GM18858 (cell line): Measurements from ENCODE around the gene NTF3.

Source experiments
- ATAC-seq: cut with Tn5 transposase; IDR thresholded peaks from one replicate; pipeline ENCODE4 v1.9.1; 2021; ENCODE audit not compliant: unreplicated experiment

The NTF3 gene

DNA sequence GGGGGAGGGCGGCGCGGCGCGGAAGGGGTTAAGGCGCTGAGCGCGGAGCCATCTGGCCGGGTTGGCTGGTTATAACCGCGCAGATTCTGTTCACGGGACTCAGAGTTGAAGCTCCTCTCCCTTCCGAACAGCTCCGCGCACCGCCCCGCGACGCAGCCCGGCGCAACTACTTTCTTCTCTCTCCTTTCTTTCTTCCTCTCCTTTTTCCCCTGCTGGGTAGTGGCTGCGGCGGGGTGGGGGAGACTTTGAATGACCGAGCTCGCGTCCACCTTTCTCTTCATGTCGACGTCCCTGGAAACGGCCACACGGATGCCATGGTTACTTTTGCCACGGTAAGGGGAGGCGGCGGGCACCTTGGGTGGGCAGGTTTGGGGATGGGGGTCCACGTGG, at the start of gene NTF3:
Gene NTF3, plus strand, starts transcription at position 98 of the 390 bp plus-strand sequence. Its CDS starts 217 bp downstream, at position 315.
- no peak for ATAC-seq

DNA sequence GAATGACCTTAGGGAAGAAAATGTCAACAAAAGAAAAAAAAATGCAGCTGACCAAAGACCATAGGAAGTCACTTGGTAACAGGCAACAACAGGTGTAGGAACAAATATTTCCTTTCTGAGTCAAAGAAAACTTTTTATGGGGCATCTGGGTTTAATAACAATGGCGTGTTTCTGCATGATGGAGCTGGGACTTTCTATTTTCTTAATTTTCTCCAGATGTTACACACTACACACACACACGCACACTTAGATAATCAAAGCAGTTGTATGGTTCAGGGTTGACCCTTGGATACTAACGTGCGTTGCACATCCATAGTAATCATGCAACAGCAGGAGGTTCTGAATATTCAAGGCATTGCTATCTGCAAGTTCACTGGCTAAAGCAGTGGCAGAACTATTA, 47.9 kb upstream of the NTF3 start:
- no peak for ATAC-seq

DNA sequence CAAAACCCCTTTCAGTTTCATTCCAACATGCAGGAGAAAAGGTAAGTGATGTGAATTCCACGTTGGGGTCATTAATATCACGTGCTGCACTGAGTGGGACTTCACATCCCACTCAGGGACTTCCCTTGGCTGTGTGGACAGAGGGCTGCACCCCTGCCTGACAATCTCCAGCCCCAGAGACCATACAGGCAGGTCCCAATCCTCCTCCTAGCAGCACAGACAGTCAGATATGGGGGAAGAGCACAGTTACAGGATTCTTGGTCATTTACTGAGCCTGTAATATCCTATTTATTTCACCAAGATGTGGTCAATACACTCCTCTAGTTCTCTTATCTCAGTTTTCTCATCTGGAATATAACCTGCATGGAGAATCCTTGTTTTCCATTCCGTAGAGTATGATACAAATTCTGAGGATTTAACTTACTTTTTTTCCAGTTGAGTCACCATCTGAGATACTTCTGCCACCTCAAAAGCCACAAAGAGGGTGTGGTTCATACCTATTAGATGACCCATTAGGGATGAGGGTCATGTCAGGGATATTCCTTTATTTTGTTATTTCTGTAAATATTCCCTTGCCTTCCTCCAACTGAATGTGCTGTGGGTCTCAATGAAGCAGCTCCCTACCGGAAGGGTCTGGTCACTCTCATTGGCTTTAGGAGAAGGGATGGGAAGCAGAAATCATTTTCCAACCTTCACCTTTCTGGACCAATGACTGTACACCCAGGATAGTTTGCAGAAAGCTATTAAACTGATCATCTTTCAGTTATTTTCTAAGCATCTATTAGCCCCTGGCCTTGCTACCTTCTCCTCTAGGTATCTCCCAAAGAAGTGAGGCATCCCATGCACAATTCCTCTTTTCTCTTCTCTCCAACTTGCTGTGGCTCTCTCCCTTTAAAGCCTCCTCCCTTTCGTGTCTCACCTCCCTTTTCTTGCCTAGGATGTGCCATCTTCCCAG, 43.0 kb upstream of the NTF3 start:
- ATAC-seq = no peak

DNA sequence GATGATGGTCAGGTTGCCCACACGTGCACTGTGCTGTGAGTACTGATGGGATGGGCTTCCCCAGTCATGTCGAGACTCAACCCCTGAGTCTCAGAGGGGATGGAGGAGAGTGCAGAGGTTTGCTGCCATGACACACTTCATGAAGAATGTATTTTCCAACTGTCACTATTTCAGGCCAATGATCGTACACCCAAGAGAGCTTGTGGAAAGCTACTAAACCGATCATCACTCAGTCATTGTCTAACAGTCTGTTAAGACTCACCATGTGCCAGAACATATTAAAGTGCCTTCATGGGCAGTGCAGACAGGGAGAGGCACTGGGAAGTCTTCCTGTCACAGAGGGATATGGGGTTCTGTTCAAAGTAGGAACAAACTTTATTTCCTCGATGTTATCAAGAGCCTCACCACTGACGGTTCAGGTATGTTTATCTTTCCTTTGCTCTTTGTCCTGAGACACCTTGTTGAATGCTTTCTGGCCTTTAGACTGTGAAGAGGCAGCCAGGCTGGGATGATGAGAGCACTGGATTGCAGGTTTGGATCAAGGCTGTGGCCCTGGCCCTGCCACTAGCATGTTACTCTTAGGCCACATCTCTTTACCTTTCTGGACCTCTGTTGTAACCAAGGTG, 41.6 kb upstream of the NTF3 start:
- ATAC-seq = no peak

DNA sequence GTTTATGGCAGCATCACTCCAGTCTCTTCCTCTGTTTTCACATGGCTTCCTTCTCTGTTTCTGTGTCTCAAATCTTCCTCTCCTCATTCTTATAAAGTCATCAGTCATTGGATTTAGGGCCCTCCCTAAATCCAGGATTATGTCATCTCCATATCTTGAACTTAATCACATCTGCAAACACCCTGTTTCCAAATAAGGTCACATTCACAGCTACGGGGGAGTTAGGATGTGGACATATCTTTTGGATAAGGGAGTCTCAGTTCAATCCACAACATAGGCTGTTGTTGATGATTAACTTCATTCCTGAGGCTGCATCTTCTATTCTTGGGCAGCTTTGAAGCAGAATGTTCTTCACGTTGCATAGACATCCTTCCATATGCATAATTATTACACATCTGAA, 40.3 kb upstream of the NTF3 start:
- no peak for ATAC-seq

DNA sequence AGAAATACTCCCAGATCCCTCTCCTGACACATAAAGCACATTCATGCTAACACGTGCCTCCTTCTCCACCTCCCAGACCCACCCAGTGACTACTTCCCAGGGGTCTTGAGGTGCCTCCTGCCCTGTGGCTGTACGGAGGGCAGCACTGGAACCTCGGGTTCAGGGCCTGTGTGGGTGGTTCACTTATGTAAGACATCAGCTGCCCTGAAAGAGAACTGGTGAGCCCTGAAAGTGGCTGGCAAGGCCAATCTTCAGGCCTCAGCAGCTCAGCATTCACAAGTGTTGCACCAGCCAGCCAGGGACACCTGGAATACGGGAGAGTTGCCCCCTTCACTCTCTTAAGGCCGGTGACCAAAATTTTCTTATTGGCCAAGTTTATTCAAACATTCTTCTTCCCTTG, 38.9 kb upstream of the NTF3 start:
- no peak for ATAC-seq

DNA sequence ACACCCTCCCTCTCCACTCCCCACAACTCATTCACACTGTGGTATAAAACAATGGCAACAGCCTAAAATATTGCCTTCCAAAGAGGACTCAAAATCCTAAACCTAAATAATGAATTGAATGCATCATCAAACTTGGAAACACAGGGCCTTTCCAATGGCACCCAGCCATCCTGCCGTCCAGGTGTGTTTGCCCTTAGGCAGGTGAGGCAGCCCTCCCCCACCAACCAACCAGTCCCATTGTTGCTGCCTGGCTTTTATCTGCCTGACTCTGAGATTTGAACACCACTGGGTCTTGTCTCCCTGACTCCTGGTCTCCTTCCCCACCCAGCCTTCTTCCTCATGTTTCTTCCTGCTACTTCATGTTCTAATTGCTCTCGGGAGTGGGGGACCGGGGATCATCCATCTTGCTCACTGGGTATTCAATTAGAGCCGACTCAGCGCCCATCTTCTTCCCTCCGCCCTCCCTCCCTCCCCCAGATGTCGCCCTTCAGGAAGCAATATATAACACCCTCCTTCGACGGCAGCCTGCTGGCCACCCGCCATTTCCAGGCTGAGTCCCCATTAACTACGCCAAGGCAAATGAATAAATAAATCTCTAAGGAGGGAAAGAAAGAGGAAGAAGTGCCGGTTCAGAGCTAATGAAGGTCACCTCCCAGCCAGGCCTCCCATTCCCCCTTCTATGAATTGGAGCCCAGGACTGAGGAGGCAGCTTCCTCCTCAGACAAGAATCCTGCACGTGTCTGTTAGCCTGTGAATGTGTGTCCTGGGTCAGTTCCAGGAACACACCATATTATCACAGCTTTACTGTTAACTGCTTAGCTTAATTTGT, 36.3 kb upstream of the NTF3 start:
- no peak for ATAC-seq

DNA sequence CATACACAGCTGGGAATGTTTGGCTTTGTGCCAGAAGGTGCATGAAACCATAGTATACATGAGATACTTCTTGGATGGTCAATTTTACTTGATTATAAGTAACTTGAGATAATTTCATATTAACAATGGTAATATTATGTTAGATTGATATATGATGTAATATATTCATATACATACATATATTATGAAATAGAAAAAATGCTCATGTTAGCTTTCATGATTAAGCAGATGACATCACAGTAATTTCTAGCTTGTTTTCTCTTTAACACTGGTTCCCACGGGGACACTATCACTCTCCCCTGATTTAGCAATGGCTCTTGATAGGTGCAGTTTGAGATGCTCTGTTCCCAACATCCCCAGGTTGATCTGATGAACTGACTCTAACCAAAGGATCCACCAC, 35.4 kb upstream of the NTF3 start:
- ATAC-seq = no peak

DNA sequence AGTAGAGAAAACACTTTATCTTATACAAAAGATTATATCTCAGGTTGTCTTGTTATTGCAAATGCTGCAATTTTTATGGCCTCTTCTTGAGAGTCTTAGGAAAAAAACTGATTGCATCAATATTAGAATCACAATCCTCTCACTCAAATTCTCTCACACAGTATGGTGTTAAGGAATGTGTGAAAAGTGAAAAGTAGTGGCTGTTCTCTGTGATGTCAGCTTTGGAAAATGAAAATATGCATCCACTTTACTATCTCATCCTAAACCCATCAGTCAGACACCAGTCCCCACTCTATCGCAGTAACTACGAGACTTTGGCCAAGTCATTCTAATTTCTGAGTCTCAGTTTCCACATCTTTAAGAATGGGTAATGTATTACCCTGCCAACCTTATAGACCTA, 32.6 kb upstream of the NTF3 start:
- no peak for ATAC-seq

DNA sequence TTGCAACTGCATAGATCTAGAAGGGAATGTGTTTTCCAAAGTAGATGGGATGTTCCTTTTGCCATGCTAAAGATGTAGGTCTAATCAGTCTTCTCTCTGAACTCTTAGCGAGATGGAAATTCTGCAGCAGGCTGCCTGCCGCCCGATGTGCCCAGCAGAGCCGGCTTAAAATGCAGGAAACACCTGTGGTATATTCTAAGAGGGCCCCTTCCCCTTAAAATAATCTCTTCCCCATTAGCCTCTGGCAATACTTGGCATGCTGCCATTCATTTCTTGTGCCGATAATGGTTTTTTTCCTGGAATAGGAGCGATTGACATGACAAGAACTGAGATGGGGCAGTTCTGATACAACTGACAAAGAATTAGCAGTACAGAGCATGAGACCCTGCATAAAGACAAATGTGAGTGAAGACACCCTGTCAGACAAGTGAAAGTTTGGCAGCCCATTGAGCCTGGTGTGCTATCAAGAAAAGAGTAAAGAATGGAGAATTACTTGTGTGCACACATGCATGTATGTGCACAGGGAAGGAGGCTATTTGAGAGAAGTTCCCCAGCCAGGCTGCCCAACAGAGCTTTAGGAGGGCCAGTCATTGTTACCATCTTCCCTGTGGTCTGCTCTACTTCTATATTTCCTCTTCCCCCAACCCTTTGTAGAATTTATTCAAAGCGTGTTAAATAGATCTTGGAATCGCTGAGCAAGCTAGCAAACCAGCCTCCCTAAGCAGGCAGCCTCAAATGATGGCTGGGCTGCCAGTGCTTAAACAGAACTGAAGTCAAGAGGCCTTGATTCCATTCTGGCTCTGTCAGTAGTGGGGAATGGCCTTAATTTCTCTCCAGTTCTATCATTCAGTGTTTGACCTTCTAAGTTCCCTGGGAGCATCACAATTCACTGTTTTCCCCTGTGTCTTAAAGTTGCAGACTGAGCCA, 29.6 kb upstream of the NTF3 start:
- ATAC-seq = no peak

DNA sequence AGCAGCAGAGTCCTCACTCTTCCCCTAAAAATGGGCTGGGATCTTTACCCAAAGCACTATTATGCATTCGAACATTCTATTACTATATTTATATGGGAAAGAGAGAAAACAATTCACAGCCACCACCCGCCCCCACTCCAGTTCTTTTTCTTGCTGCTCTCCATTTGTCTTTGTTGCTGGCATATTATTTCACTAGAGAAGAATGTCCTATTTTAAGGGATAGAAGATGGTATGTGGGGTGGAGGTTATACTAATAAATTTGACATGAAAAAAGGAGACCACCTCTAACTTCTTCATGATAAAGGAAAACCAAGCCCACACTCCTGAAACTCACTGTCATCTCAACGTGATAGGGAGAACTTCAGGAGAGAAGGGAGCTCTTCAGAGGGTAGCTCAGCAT, 28.5 kb upstream of the NTF3 start:
- no peak for ATAC-seq

DNA sequence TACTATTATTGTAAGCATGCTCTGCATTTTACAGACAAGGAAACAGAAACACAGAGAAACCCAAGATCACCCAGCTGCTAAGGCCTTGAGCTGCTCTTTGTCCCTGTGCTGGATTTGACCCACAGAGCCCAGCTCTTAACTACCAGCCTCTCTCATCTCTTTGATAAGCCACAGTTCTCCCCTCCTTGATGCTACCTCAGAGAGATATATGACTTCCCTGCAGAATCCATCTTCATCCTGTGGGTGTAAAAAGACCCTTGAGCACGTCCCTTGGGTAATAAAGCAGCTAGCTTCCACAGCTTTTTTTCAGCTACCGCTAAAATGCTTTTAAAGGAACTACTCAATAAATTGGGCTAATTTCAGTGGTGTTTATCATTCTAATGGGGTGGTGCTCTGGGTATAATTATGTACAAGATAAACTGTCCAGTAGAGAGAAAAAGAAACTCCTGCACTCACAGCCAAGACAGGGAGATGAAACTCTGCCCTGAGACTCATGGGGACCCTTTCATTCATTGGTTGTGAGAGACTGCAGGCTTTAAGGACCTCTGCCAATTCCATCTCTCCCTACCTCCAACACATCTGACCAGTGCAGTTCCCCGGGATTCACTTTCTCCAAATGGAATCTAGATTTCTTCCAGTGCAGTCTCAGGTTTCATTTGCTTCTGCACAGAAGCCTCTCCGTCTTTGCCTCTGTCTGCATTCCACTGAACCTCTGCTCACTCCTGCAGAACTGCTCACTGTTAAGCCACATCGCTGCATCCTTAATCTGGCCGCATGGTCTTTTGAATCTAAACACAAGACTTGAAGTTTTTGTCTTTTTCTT, 24.7 kb upstream of the NTF3 start:
- no peak for ATAC-seq

DNA sequence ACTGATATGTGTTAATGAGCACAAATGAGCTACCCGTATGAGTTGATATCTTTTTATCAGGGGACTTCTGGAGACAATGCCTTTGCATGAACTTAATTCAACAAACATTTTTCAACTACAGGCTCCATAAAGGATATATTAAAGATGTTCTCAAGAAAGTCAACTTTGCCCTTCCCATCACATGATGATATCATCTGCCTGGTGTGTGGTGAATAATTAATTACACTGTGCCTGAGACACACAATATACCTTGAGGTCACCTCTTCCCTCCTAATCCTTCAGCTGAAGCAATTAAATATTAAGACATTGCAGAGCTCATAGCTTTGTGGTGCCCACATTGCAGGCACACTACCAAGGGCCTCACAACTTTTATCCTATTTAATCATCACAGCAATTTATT, 22.3 kb upstream of the NTF3 start:
- no peak for ATAC-seq

DNA sequence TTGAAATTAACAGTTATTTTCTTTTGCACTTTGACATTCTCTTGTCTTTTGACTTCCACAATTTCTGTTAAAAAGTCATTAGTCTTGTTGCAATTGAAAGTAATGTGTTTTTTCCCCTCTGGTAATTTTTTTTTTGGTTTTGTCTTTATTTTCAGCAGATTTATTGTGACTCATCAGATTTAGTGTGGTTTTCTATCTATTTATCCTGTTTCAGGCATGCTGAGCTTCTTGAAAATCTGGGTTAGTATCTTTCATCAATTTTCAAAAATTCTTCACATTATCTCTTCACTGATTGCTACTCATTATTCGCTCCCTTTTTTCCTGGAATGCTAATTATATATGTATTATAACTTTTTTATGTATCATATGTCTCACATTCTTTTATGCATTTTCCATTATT, 15.3 kb upstream of the NTF3 start:
- no peak for ATAC-seq

DNA sequence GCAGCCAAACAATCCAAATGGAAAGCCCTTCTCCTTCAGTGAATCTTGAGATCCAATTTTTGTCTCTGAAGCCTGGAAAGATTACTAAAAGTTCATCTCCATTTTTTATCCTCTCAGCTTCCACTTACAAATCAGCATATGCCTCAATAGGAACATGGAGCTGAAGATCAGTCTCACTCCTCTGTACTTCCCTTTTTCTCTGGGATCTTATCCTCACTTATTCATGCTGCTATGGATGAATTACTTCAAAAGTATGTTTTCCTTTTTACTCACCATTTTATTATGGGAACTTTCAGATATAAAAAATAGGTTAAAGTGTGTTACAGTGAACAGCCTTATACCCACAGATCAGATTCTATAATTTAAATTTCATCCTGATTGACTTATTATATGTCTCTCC, 14.4 kb upstream of the NTF3 start:
- ATAC-seq = no peak

DNA sequence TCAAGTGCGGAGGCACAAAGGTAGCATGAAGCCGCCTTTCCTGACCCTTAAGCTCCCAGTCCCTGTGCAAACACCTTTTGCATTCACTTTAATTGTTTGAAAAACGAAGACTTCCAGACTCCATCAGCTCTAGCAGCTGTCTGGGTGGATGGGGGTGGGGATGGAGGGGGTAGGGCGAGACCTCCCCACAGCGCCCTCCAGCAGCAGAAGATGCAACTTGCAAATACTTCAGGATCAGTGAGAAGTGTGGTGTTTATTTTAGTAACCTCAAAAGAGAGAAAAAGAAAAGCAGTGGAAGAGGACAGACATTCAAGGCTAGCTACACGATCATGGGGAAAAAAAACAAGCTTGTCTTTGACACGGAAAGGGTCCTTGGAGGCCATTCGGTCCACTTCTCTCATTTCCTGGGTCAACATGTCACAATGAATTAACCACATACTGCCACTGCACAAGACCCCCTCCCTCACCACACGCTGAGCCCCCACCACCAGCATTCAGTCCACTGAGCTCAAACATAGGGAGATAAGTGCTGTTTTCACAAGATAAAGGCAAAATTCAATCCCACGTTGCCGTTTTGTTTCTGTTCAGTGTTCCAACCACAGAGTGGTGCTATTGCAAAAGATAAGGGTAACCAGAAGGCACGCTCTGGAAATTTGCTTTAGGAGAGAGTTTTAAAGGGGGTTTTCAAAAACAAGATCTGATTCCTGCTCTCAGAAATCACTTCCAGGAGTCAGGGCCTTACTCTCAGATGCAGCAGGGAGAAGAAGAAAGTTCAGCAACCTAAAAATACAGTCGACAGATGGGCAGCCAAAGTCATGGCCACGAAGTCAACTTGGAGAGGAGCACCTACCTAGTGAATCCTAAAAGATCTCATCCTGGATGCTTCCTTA, 3.3 kb upstream of the NTF3 start:
- no peak for ATAC-seq

DNA sequence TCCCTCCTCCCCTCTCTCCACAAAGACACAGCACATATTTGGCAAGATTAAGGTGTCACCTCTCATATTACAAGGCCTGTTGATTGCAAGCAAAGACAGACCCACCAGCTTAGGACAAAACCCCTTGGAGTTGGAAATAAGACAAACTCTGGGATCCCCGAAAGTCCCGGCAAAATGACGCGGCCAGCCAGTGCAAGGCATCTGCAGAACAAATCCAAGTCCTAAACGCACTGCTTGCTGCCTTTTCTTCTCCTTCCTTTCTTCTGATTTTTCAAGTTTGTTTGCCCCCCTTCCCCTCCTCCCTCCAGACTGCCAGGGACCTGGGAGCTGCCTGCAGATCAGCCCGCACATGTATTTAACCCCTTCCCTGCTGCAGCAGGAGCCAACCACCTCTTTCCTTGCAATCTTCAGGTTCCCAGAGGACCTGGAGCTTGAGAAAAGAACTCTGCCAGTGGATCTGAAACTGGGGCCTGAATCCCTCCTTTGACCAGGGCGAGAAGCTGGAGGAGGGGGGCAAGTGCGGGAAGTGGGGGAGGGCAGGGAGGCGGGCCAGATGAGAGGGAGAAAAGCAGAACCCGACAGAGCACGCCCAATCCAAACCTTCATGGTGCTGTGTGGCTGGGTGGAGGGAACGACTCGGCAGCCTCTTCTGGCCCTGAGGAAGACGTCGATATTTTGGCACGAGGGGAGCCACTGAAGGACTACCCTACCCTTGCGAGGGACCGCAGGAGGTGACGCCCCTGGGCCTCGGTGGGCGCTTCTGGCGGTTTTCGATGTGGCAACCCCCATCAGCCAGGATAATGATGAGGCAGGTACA, 2.0 kb upstream of the NTF3 start:
- ATAC-seq = no peak
